HCT116 (cell line): ENCODE results near the gene FAM98B. TPM values are rescaled to one million over a fixed set of nuclear protein-coding genes. Genes with fewer than 3 reads are reported as not detected.

Source experiments
- ATAC-seq: fragments of 200-7000 bp; cut with Tn5 transposase; 2 replicates; pipeline ENCODE4 v1.9.1; 2020; ENCODE audit warnings: mild to moderate bottlenecking, moderate library complexity
- BruUV-seq: library from RNA; stranded (reverse); fragments of 400-500 nt; replicated peaks from 2 replicates; lab custom pipeline; 2021; lab: Mats Ljungman, UMichigan
- CTCF ChIA-PET: fragments of 300-600 bp; sonication (Branson Sonifier 250); formaldehyde crosslinking; loops from one replicate; lab custom pipeline; 2021; ENCODE audit warnings: antibody characterized with exemption; lab: Charles Lee
- POLR2A ChIA-PET: fragments of 300-600, 350-600 bp; sonication (Branson Sonifier 250); formaldehyde crosslinking; loops from one replicate; lab custom pipeline; 2021; ENCODE audit warnings: antibody characterized with exemption; lab: Charles Lee
- RAD21 ChIA-PET, 2 experiments: fragments of 300-600 bp; sonication (Branson Sonifier 250); formaldehyde crosslinking; loops; one replicate each; lab custom pipeline; 2023; ENCODE audit warnings: low total read pairs in 2 of 2; ENCODE audit not compliant: uncharacterized antibody in 2 of 2, unreplicated experiment in 2 of 2, low non-redundant PET in 1 of 2; lab: Charles Lee
- DNase-seq: peaks from one replicate; pipeline ENCODE4 v3.0.0-alpha.2; 2010; ENCODE audit warnings: low read depth, low spot score
- H2AFZ ChIP-seq: fragments of 200-600 bp; shearing (Covaris generic), sonication (generic); 2 replicates; pipeline ENCODE4 v1.6.1; 2017; ENCODE audit warnings: low read depth, mixed run types, mixed read lengths, antibody characterized with exemption, low read length; ENCODE audit not compliant: poor library complexity, severe bottlenecking
- H3K27ac ChIP-seq: 2 replicates; pipeline ENCODE4 v1.5.1; 2012; ENCODE audit warnings: low read depth, low read length
- H3K27me3 ChIP-seq: fragments of 200-600 bp; sonication (generic); 2 replicates; pipeline ENCODE4 v1.6.1; 2016; ENCODE audit warnings: mixed run types, low read length, mixed read lengths; ENCODE audit not compliant: insufficient read depth
- H3K36me3 ChIP-seq, 2 experiments: fragments of 200-500 bp in 1 of 2; fragments of 200-600 bp in 1 of 2; sonication (Bioruptor generic) in 1 of 2; sonication (generic) in 1 of 2; 2 replicates each; pipeline versions ENCODE4 v1.5.1 to v1.6.1; 2014 to 2016; ENCODE audit warnings: low read length in 2 of 2, inconsistent platforms in 1 of 2, mixed read lengths in 1 of 2, mixed run types in 1 of 2; ENCODE audit not compliant: insufficient read depth in 2 of 2, control insufficient read depth in 1 of 2
- H3K4me1 ChIP-seq, 2 experiments: fragments of 200-600 bp in 1 of 2; sonication (generic) in 1 of 2; 2 replicates each; pipeline versions ENCODE4 v1.5.1 to v1.6.1; 2012 to 2017; ENCODE audit warnings: low read length in 2 of 2, inconsistent platforms in 1 of 2, mild to moderate bottlenecking in 1 of 2, mixed read lengths in 1 of 2, mixed run types in 1 of 2, moderate library complexity in 1 of 2; ENCODE audit not compliant: insufficient read depth in 2 of 2, control insufficient read depth in 1 of 2
- H3K4me2 ChIP-seq: fragments of 200-600 bp; sonication (generic); 2 replicates; pipeline ENCODE4 v1.6.1; 2017; ENCODE audit warnings: mixed run types, low read length, mixed read lengths
- H3K4me3 ChIP-seq, 2 experiments: fragments of 200-600 bp in 1 of 2; sonication (generic) in 1 of 2; replicated peaks in 1 of 2; 2 replicates each; pipeline ENCODE4 v1.5.1; 2011 to 2016; ENCODE audit warnings: low read length in 2 of 2, control low read depth in 1 of 2, low read depth in 1 of 2, mild to moderate bottlenecking in 1 of 2, mixed read lengths in 1 of 2, mixed run types in 1 of 2
- H3K79me2 ChIP-seq: fragments of 200-600 bp; sonication (generic); 2 replicates; pipeline ENCODE4 v1.6.1; 2017; ENCODE audit warnings: mild to moderate bottlenecking, mixed run types, low read length, moderate library complexity, mixed read lengths; ENCODE audit not compliant: insufficient read depth
- H3K9ac ChIP-seq: fragments of 200-600 bp; sonication (generic); 2 replicates; pipeline ENCODE4 v1.6.1; 2016; ENCODE audit warnings: low read length, mixed read lengths
- H3K9me2 ChIP-seq: fragments of 200-600 bp; sonication (generic), shearing (Covaris generic); 2 replicates; pipeline ENCODE4 v1.6.1; 2017; ENCODE audit warnings: mixed run types, mild to moderate bottlenecking, moderate library complexity; ENCODE audit not compliant: insufficient read depth
- H3K9me3 ChIP-seq, 2 experiments: fragments of 200-500 bp in 1 of 2; fragments of 200-600 bp in 1 of 2; sonication (Bioruptor generic) in 1 of 2; sonication (generic) in 1 of 2; 2 replicates each; pipeline ENCODE4 v1.6.1; 2014 to 2017; ENCODE audit warnings: low read length in 2 of 2, mixed read lengths in 2 of 2, inconsistent platforms in 1 of 2, low read depth in 1 of 2, mild to moderate bottlenecking in 1 of 2, mixed run types in 1 of 2, moderate library complexity in 1 of 2; ENCODE audit not compliant: control insufficient read depth in 1 of 2, insufficient read depth in 1 of 2
- H4K20me1 ChIP-seq: fragments of 200-600 bp; sonication (generic), shearing (Covaris generic); 2 replicates; pipeline ENCODE4 v1.6.1; 2017; ENCODE audit warnings: mixed run types, mild to moderate bottlenecking, moderate library complexity; ENCODE audit not compliant: insufficient read depth
- CEBPB ChIP-seq: IDR thresholded peaks from 2 replicates; pipeline ENCODE4 v1.6.1; 2012; ENCODE audit warnings: low read depth
- CTCF ChIP-seq, 3 experiments: fragments of 200-600 bp in 1 of 3; sonication (generic) in 1 of 3; IDR thresholded peaks in 2 of 3; conservative IDR thresholded peaks in 1 of 3; 2 replicates each; pipeline ENCODE4 v1.5.1; 2012 to 2017; ENCODE audit warnings: low read depth in 2 of 3, low read length in 2 of 3, antibody characterized with exemption in 1 of 3, borderline replicate concordance in 1 of 3, control low read depth in 1 of 3, mild to moderate bottlenecking in 1 of 3, mixed read lengths in 1 of 3, mixed run types in 1 of 3, moderate library complexity in 1 of 3; ENCODE audit not compliant: insufficient read depth in 1 of 3
- EGR1 ChIP-seq: IDR thresholded peaks from 2 replicates; pipeline ENCODE4 v1.6.1; 2012; ENCODE audit warnings: low read depth
- ELF1 ChIP-seq: IDR thresholded peaks from 2 replicates; pipeline ENCODE4 v1.6.1; 2012; ENCODE audit warnings: low read depth, borderline replicate concordance
- EZH2phosphoT487 ChIP-seq: fragments of 200-600 bp; IDR thresholded peaks from 2 replicates; pipeline ENCODE4 v1.6.1; 2018; ENCODE audit warnings: antibody characterized with exemption, borderline replicate concordance
- JUND ChIP-seq: IDR thresholded peaks from 2 replicates; pipeline ENCODE4 v1.6.1; 2012
- MAX ChIP-seq: IDR thresholded peaks from 2 replicates; pipeline ENCODE4 v1.6.1; 2012
- POLR2AphosphoS5 ChIP-seq: IDR thresholded peaks from 2 replicates; pipeline ENCODE4 v1.6.1; 2011; ENCODE audit warnings: mild to moderate bottlenecking, low read depth, low read length, moderate library complexity
- RAD21 ChIP-seq: IDR thresholded peaks from 2 replicates; pipeline ENCODE4 v1.6.1; 2012; ENCODE audit warnings: low read depth, mild to moderate bottlenecking
- SIN3A ChIP-seq: IDR thresholded peaks from 2 replicates; pipeline ENCODE4 v1.6.1; 2012; ENCODE audit warnings: low read depth
- SP1 ChIP-seq: IDR thresholded peaks from 2 replicates; pipeline ENCODE4 v1.6.1; 2012; ENCODE audit warnings: low read depth
- SRF ChIP-seq: IDR thresholded peaks from 2 replicates; pipeline ENCODE4 v1.6.1; 2012; ENCODE audit warnings: low read depth
- YY1 ChIP-seq: IDR thresholded peaks from 2 replicates; pipeline ENCODE4 v1.6.1; 2011; ENCODE audit warnings: low read length, low read depth, moderate library complexity, mild to moderate bottlenecking; ENCODE audit not compliant: insufficient replicate concordance; ENCODE audit errors: extremely low read depth
- ZFX ChIP-seq: fragments of 450-650 bp; IDR thresholded peaks from 2 replicates; pipeline ENCODE4 v1.6.1; 2017
- ZNF274 ChIP-seq: fragments of 200-500 bp; sonication (Bioruptor generic); IDR thresholded peaks from 2 replicates; pipeline ENCODE4 v1.6.1; 2014; ENCODE audit warnings: mild to moderate bottlenecking, low read depth, low read length, inconsistent platforms
- intact Hi-C: fragments of 100-400 bp; cut with micrococcal nuclease; formaldehyde crosslinking; loops from 2 replicates; pipeline ENCODE4 v1.10.0; 2022
- total RNA-seq: library from RNA; stranded (reverse); gene quantifications from one replicate; pipeline ENCODE4 v1.2.1, GENCODE V29; 2021; ENCODE audit not compliant: unreplicated experiment
- TF ChIP-seq, protein P1 (sequence below): IDR thresholded peaks from 2 replicates; pipeline ENCODE4 v1.6.1; 2012

The FAM98B gene
- total RNA-seq, 1 experiment from 2014 or later: 44.3 TPM

DNA sequence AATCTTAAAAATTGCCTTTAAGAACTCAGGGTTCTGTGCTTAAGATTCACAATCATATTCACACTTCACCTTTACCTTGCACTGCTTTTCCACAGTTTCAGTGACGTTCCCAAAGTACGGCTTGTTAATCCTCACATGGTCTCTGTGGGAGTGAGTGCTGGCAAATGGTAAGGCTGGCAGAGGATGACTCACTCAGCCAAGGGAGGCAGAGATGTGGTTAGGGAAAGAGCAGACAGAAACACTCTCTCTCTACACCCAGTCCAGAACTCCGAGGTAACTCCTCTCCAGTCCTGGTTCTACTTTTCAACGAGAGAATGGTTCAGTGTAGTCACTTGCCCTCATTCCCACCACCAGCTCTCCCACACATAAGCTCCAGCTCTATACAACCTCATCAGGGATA is 77.6 kb downstream of the FAM98B start:
- intact Hi-C loops: no loop called here
- BruUV-seq: no TSS peak

GRCh38 chr15:38532728-38533127 is 78.8 kb downstream of the FAM98B start:
- ChIA-PET CTCF (interaction anchor here (1.4 kb wide), 1 partner anchor 31 kb away, joined by 3 read pairs; no protein-coding TSS in a partner anchor), POLR2A (no interaction called here), RAD21 (no interaction called here)
- Histone ChIP-seq H3K79me2 (no peaks in the 10 kb centered on the region), H3K4me1 (0 out of 4 replicates have a peak, but pooled peaks cover 3 to 9% of the 10 kb centered on the region in 2 experiments), H3K9me3 (no peaks in the 10 kb centered on the region), H4K20me1 (no peaks in the 10 kb centered on the region), H3K36me3 (no peaks in the 10 kb centered on the region), H3K4me3 (no peak overlapping the region), H2AFZ (no peak overlapping the region), H3K27ac (no peak overlapping the region), H3K9ac (no peak overlapping the region), H3K4me2 (no peak overlapping the region), H3K9me2 (no peaks in the 10 kb centered on the region), H3K27me3 (no peaks in the 10 kb centered on the region; the same call in 1 of the 2 replicates)
- DNase-seq: no peak
- BruUV-seq: no TSS peak
- intact Hi-C loops: no loop called here
- no peak for ATAC-seq
- no peak for TF ChIP-seq POLR2AphosphoS5
- TF ChIP-seq ELF1: no peak
- no peak for TF ChIP-seq EZH2phosphoT487
- no peak for TF ChIP-seq CTCF (IDR thresholded peaks at IDR 0.05 in 2 of 3, conservative IDR thresholded peaks at IDR 0.05 in 1 of 3; ENCODE audit: borderline replicate concordance in 1 of 3, insufficient read depth in 1 of 3, low read depth in 2 of 3, low read length in 2 of 3)
- TF ChIP-seq RAD21: no peak
- TF ChIP-seq SIN3A: no peak
- TF ChIP-seq EGR1: no peak
- no peak for TF ChIP-seq JUND
- TF ChIP-seq ZNF274: no peak

More for the DNA sequence above, 77.6 kb downstream of the FAM98B start:
- H3K79me2 ChIP-seq: no peaks in the 10 kb centered on the region
- POLR2A ChIA-PET: no interaction called here
- no peaks in the 10 kb centered on the region for H3K36me3 ChIP-seq
- no peak overlapping the region for H3K9ac ChIP-seq
- H3K9me3 ChIP-seq: no peaks in the 10 kb centered on the region
- CTCF ChIA-PET: interaction anchor here (1.4 kb wide), 1 partner anchor 32 kb away, joined by 3 read pairs; no protein-coding TSS in a partner anchor
- DNase-seq (no peak), ATAC-seq (no peak)
- H3K27ac ChIP-seq: no peak overlapping the region
- no peaks in the 10 kb centered on the region; the same call in 1 of the 2 replicates for H3K27me3 ChIP-seq
- H3K9me2 ChIP-seq: no peaks in the 10 kb centered on the region
- no peaks in the 10 kb centered on the region for H4K20me1 ChIP-seq
- H3K4me2 ChIP-seq: no peak overlapping the region
- TF ChIP-seq, protein P1, sequence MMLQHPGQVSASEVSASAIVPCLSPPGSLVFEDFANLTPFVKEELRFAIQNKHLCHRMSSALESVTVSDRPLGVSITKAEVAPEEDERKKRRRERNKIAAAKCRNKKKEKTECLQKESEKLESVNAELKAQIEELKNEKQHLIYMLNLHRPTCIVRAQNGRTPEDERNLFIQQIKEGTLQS: no peak
- TF ChIP-seq RAD21: no peak
- TF ChIP-seq ZFX: no peak
- TF ChIP-seq ELF1: no peak
- no peak for TF ChIP-seq SP1
- no peak for TF ChIP-seq ZNF274
- TF ChIP-seq EZH2phosphoT487: no peak
- TF ChIP-seq POLR2AphosphoS5: no peak
- no peak for TF ChIP-seq CEBPB
- TF ChIP-seq MAX: no peak
- no peak for TF ChIP-seq YY1
- TF ChIP-seq EGR1: no peak
- TF ChIP-seq SRF: no peak
- no peak overlapping the region for H3K4me3 ChIP-seq
- no peak overlapping the region for H2AFZ ChIP-seq
- 0 out of 4 replicates have a peak, but pooled peaks cover 3 to 9% of the 10 kb centered on the region in 2 experiments for H3K4me1 ChIP-seq
- RAD21 ChIA-PET: no interaction called here
